ENCODE data around the gene RNF157. TPM values are rescaled to one million over a fixed set of nuclear protein-coding genes. Genes with fewer than 3 reads are reported as not detected.

Gene RNF157
- total and polyA plus RNA-seq, 2 of the 4 experiments (the other 2 are of a cell fraction), result 0.54 to 1.3 TPM

DNA sequence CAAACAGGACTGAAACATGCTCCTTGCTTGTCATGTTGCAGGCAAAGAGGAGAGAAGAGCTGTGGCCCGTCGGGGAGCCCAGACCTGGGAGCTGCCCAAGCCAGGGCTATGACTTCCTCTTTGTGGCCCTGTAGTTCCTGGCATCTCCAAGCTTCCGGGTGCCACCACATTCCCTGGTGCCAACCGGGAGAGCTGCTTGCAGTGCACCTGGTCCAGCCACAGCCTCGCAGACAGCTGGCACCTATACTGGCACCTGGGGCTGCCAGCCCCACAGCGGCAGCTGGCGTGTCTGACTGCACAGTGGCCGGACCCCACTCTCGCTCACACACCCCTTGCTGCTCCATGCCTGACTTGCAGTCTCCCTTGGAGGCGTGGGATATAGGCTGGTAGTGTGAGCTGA is 62.2 kb downstream of the RNF157 start:
- Histone ChIP-seq H2BK20ac (ENCODE audit: low read depth, low read length) (no peak overlapping the region), H3K4ac (ENCODE audit: low read depth, low read length) (no peak overlapping the region), H3K14ac (replicated peaks; ENCODE audit: low read depth, low read length) (no peak overlapping the region), H3K4me2 (ENCODE audit: low read depth, low read length) (no peak overlapping the region), H3K18ac (ENCODE audit: low read depth, low read length) (no peak overlapping the region), H4K5ac (ENCODE audit: low read depth, low read length) (no peak overlapping the region), H3K9me3 (ENCODE audit: control insufficient read depth, insufficient read depth, low read length) (no peaks in the 10 kb centered on the region), H3K27me3 (ENCODE audit: control insufficient read depth, insufficient read depth, low read length) (no peaks in the 10 kb centered on the region), H4K8ac (ENCODE audit: low read depth in 2 of 2, low read length in 2 of 2) (no peak overlapping the region), H2BK15ac (ENCODE audit: low read depth, low read length) (no peak overlapping the region), H3K4me3 (ENCODE audit: insufficient read depth, low read depth, low read length) (no peak overlapping the region), H3K79me1 (ENCODE audit: low read depth in 1 of 2, low read length in 2 of 2) (no peaks in the 10 kb centered on the region), H2BK5ac (ENCODE audit: low read depth, low read length, poor library complexity, severe bottlenecking) (no peak overlapping the region), H3K23ac (ENCODE audit: low read depth, low read length) (no peak overlapping the region), H4K91ac (ENCODE audit: insufficient read depth, low read depth, low read length) (no peak overlapping the region), H2BK120ac (ENCODE audit: low read depth, low read length) (no peak overlapping the region), H3K27ac (ENCODE audit: insufficient read depth, low read length) (no peak overlapping the region), H2AFZ (replicated peaks; ENCODE audit: low read length, poor library complexity) (no peak overlapping the region), H3K4me1 (ENCODE audit: control insufficient read depth, insufficient read depth, low read length) (no peaks in the 10 kb centered on the region), H2AK9ac (replicated peaks; ENCODE audit: low read depth, low read length, poor library complexity) (no peak overlapping the region), H2AK5ac (ENCODE audit: low read depth, low read length) (no peak overlapping the region), H3K9me1 (ENCODE audit: insufficient read depth, low read length) (0 out of 2 replicates have a peak, but pooled peaks cover 3% of the 10 kb centered on the region), H4K20me1 (ENCODE audit: insufficient read depth, low read length) (no peaks in the 10 kb centered on the region), H3K9ac (ENCODE audit: low read depth, low read length) (no peak overlapping the region), H3K36me3 (ENCODE audit: control insufficient read depth, insufficient read depth, low read length) (no peaks in the 10 kb centered on the region), H3K56ac (ENCODE audit: extremely low read depth, insufficient read depth, low read length) (no peak overlapping the region)
- POLR2A ChIA-PET (ENCODE audit: unreplicated experiment), result no interaction called here
- TF ChIP-seq MAZ (IDR thresholded peaks at IDR 0.05; ENCODE audit: borderline replicate concordance, low read depth, low read length) (no peak), FOS (IDR thresholded peaks at IDR 0.05; ENCODE audit: low read depth, low read length) (no peak), CHD1 (IDR thresholded peaks at IDR 0.05; ENCODE audit: low read depth, low read length) (no peak), RCOR1 (IDR thresholded peaks at IDR 0.05; ENCODE audit: insufficient replicate concordance, low read length) (no peak), NFE2L2 (IDR thresholded peaks at IDR 0.05; ENCODE audit: low read depth, low read length) (no peak), MAFK (IDR thresholded peaks at IDR 0.05; ENCODE audit: low read depth, low read length) (no peak), RAD21 (IDR thresholded peaks at IDR 0.05; ENCODE audit: low read length) (no peak), RFX5 (IDR thresholded peaks at IDR 0.05; ENCODE audit: low read depth, low read length) (no peak), MXI1 (IDR thresholded peaks at IDR 0.05; ENCODE audit: borderline replicate concordance, low read depth, low read length) (no peak), SMC3 (IDR thresholded peaks at IDR 0.05; ENCODE audit: low read depth, low read length) (no peak)
- TF ChIP-seq, protein P1, sequence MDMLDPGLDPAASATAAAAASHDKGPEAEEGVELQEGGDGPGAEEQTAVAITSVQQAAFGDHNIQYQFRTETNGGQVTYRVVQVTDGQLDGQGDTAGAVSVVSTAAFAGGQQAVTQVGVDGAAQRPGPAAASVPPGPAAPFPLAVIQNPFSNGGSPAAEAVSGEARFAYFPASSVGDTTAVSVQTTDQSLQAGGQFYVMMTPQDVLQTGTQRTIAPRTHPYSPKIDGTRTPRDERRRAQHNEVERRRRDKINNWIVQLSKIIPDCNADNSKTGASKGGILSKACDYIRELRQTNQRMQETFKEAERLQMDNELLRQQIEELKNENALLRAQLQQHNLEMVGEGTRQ (IDR thresholded peaks at IDR 0.05; ENCODE audit: low read depth, low read length), result no peak
- TF ChIP-seq, protein P2, sequence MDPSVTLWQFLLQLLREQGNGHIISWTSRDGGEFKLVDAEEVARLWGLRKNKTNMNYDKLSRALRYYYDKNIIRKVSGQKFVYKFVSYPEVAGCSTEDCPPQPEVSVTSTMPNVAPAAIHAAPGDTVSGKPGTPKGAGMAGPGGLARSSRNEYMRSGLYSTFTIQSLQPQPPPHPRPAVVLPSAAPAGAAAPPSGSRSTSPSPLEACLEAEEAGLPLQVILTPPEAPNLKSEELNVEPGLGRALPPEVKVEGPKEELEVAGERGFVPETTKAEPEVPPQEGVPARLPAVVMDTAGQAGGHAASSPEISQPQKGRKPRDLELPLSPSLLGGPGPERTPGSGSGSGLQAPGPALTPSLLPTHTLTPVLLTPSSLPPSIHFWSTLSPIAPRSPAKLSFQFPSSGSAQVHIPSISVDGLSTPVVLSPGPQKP (IDR thresholded peaks at IDR 0.05; ENCODE audit: borderline replicate concordance, low read depth, low read length), result no peak
- ATAC-seq (ENCODE audit: low read depth) (no peak), DNase-seq (no peak)
- BruUV-seq (replicated peaks), result no TSS peak
- CTCF ChIA-PET, result interaction anchor here (0.5 to 1.0 kb wide), 2 partner anchors 9 to 11 kb away, joined by 5 read pairs; no protein-coding TSS in a partner anchor
- dilution Hi-C loops (cut with HindIII; ENCODE audit: low sequenced_read_pairs, unreplicated experiment), result no loop called here
- intact Hi-C loops (cut with micrococcal nuclease), result no loop called here
- in situ Hi-C loops (cut with MboI; ENCODE audit: low sequenced_read_pairs), result no loop called here
- 67% methylated on average over 3 of the region's 10 CpGs; no CpG with 5 or more reads in 1 of the 2 experiments for WGBS, 2 experiments (ENCODE audit: extremely low coverage in 2 of 2, insufficient read length in 1 of 2)

Measured in IMR-90 (cell line).